ENCODE results near the gene DNAJC5.

DNAJC5 gene

GRCh38 chr20:63930971-63931553 lies 36.1 kb downstream of the DNAJC5 start:
- H3K9me3 ChIP-seq (ENCODE audit: control insufficient read depth, low read length) = no peaks in the 10 kb centered on the region
- no peaks in the 10 kb centered on the region for H3K27me3 ChIP-seq (ENCODE audit: control insufficient read depth, insufficient read depth, low read length, poor library complexity, severe bottlenecking)
- H3K27ac ChIP-seq (ENCODE audit: insufficient read depth, low read depth, low read length, poor library complexity, severe bottlenecking) = no peak overlapping the region
- peaks cover 48% of the 10 kb centered on the region for H3K36me3 ChIP-seq (ENCODE audit: control insufficient read depth, insufficient read depth, low read length)
- WGBS, 2 experiments = 95 to 96% methylated on average over 37 of the region's 37 CpGs
- H3K4me3 ChIP-seq (ENCODE audit: insufficient read depth, low read depth, low read length) = no peak overlapping the region
- H3K4me1 ChIP-seq (ENCODE audit: control insufficient read depth, insufficient read depth, low read length) = no peaks in the 10 kb centered on the region

- no peak overlapping the region for H3K27ac ChIP-seq (ENCODE audit: insufficient read depth, low read depth, low read length, poor library complexity, severe bottlenecking)
- 96 to 97% methylated on average over 19 of the region's 19 CpGs for whole genome bisulfite sequencing, 2 experiments
- peaks cover 48% of the 10 kb centered on the region for H3K36me3 ChIP-seq (ENCODE audit: control insufficient read depth, insufficient read depth, low read length)
- H3K9me3 ChIP-seq (ENCODE audit: control insufficient read depth, low read length) = no peaks in the 10 kb centered on the region
- H3K4me3 ChIP-seq (ENCODE audit: insufficient read depth, low read depth, low read length) = no peak overlapping the region
- H3K27me3 ChIP-seq (ENCODE audit: control insufficient read depth, insufficient read depth, low read length, poor library complexity, severe bottlenecking) = no peaks in the 10 kb centered on the region
- H3K4me1 ChIP-seq (ENCODE audit: control insufficient read depth, insufficient read depth, low read length) = no peaks in the 10 kb centered on the region
These were observed 36.8 kb downstream of the DNAJC5 start for GRCh38 chr20:63931735-63932134.

- Histone ChIP-seq H3K4me1 (ENCODE audit: control insufficient read depth, insufficient read depth, low read length) (no peaks in the 10 kb centered on the region), H3K4me3 (ENCODE audit: insufficient read depth, low read depth, low read length) (no peak overlapping the region), H3K27me3 (ENCODE audit: control insufficient read depth, insufficient read depth, low read length, poor library complexity, severe bottlenecking) (no peaks in the 10 kb centered on the region), H3K9me3 (ENCODE audit: control insufficient read depth, low read length) (no peaks in the 10 kb centered on the region), H3K36me3 (ENCODE audit: control insufficient read depth, insufficient read depth, low read length) (peaks cover 48% of the 10 kb centered on the region), H3K27ac (ENCODE audit: insufficient read depth, low read depth, low read length, poor library complexity, severe bottlenecking) (no peak overlapping the region)
- 97% methylated on average over 17 of the region's 17 CpGs for WGBS, 2 experiments
These were observed 37.8 kb downstream of the DNAJC5 start for GRCh38 chr20:63932606-63933160.

GRCh38 chr20:63933646-63934045 lies 38.7 kb downstream of the DNAJC5 start:
- Histone ChIP-seq H3K4me3 (ENCODE audit: insufficient read depth, low read depth, low read length) (no peak overlapping the region), H3K36me3 (ENCODE audit: control insufficient read depth, insufficient read depth, low read length) (peaks cover 44% of the 10 kb centered on the region), H3K9me3 (ENCODE audit: control insufficient read depth, low read length) (no peaks in the 10 kb centered on the region), H3K4me1 (ENCODE audit: control insufficient read depth, insufficient read depth, low read length) (no peaks in the 10 kb centered on the region), H3K27me3 (ENCODE audit: control insufficient read depth, insufficient read depth, low read length, poor library complexity, severe bottlenecking) (no peaks in the 10 kb centered on the region), H3K27ac (ENCODE audit: insufficient read depth, low read depth, low read length, poor library complexity, severe bottlenecking) (no peak overlapping the region)
- 94 to 96% methylated on average over 5 of the region's 5 CpGs for WGBS, 2 experiments

GRCh38 chr20:63934271-63935068 lies 39.5 kb downstream of the DNAJC5 start:
- no peak overlapping the region for H3K27ac ChIP-seq (ENCODE audit: insufficient read depth, low read depth, low read length, poor library complexity, severe bottlenecking)
- no peak overlapping the region for H3K4me3 ChIP-seq (ENCODE audit: insufficient read depth, low read depth, low read length)
- no peaks in the 10 kb centered on the region for H3K4me1 ChIP-seq (ENCODE audit: control insufficient read depth, insufficient read depth, low read length)
- H3K36me3 ChIP-seq (ENCODE audit: control insufficient read depth, insufficient read depth, low read length) = peaks cover 44% of the 10 kb centered on the region
- H3K9me3 ChIP-seq (ENCODE audit: control insufficient read depth, low read length) = no peaks in the 10 kb centered on the region
- H3K27me3 ChIP-seq (ENCODE audit: control insufficient read depth, insufficient read depth, low read length, poor library complexity, severe bottlenecking) = no peaks in the 10 kb centered on the region
- 88 to 90% methylated on average over 37 of the region's 37 CpGs for WGBS, 2 experiments

GRCh38 chr20:63935447-63935846 lies 40.5 kb downstream of the DNAJC5 start:
- whole genome bisulfite sequencing, 2 experiments = 96 to 97% methylated on average over 9 of the region's 9 CpGs
- Histone ChIP-seq H3K9me3 (ENCODE audit: control insufficient read depth, low read length) (no peaks in the 10 kb centered on the region), H3K27ac (ENCODE audit: insufficient read depth, low read depth, low read length, poor library complexity, severe bottlenecking) (no peak overlapping the region), H3K27me3 (ENCODE audit: control insufficient read depth, insufficient read depth, low read length, poor library complexity, severe bottlenecking) (no peaks in the 10 kb centered on the region), H3K4me1 (ENCODE audit: control insufficient read depth, insufficient read depth, low read length) (no peaks in the 10 kb centered on the region), H3K4me3 (ENCODE audit: insufficient read depth, low read depth, low read length) (no peak overlapping the region), H3K36me3 (ENCODE audit: control insufficient read depth, insufficient read depth, low read length) (peaks cover 35% of the 10 kb centered on the region)

GRCh38 chr20:63937596-63937995 lies 42.7 kb downstream of the DNAJC5 start:
- WGBS, 2 experiments = 90 to 93% methylated on average over 14 of the region's 14 CpGs
- Histone ChIP-seq H3K4me1 (ENCODE audit: control insufficient read depth, insufficient read depth, low read length) (no peaks in the 10 kb centered on the region), H3K4me3 (ENCODE audit: insufficient read depth, low read depth, low read length) (no peak overlapping the region), H3K27me3 (ENCODE audit: control insufficient read depth, insufficient read depth, low read length, poor library complexity, severe bottlenecking) (no peaks in the 10 kb centered on the region), H3K9me3 (ENCODE audit: control insufficient read depth, low read length) (no peaks in the 10 kb centered on the region), H3K27ac (ENCODE audit: insufficient read depth, low read depth, low read length, poor library complexity, severe bottlenecking) (no peak overlapping the region), H3K36me3 (ENCODE audit: control insufficient read depth, insufficient read depth, low read length) (peaks cover 19% of the 10 kb centered on the region)

- Histone ChIP-seq H3K27me3 (ENCODE audit: control insufficient read depth, insufficient read depth, low read length, poor library complexity, severe bottlenecking) (no peaks in the 10 kb centered on the region), H3K9me3 (ENCODE audit: control insufficient read depth, low read length) (no peaks in the 10 kb centered on the region), H3K4me1 (ENCODE audit: control insufficient read depth, insufficient read depth, low read length) (no peaks in the 10 kb centered on the region), H3K27ac (ENCODE audit: insufficient read depth, low read depth, low read length, poor library complexity, severe bottlenecking) (no peak overlapping the region), H3K36me3 (ENCODE audit: control insufficient read depth, insufficient read depth, low read length) (peaks cover 20% of the 10 kb centered on the region), H3K4me3 (ENCODE audit: insufficient read depth, low read depth, low read length) (no peak overlapping the region)
- 96% methylated on average over 31 to 33 of the region's 33 CpGs for WGBS, 2 experiments
These were observed 44.4 kb downstream of the DNAJC5 start for GRCh38 chr20:63939061-63939935.

GRCh38 chr20:63940071-63940471 lies 45.1 kb downstream of the DNAJC5 start:
- peaks cover 18% of the 10 kb centered on the region for H3K36me3 ChIP-seq (ENCODE audit: control insufficient read depth, insufficient read depth, low read length)

More at GRCh38 chr20:63940071-63940471, 45.1 kb downstream of the DNAJC5 start:
- no peaks in the 10 kb centered on the region for H3K4me1 ChIP-seq (ENCODE audit: control insufficient read depth, insufficient read depth, low read length)
- H3K4me3 ChIP-seq (ENCODE audit: insufficient read depth, low read depth, low read length) = no peak overlapping the region
- no peaks in the 10 kb centered on the region for H3K9me3 ChIP-seq (ENCODE audit: control insufficient read depth, low read length)
- H3K27me3 ChIP-seq (ENCODE audit: control insufficient read depth, insufficient read depth, low read length, poor library complexity, severe bottlenecking) = no peaks in the 10 kb centered on the region
- 95% methylated on average over 23 of the region's 23 CpGs for WGBS, 2 experiments
- H3K27ac ChIP-seq (ENCODE audit: insufficient read depth, low read depth, low read length, poor library complexity, severe bottlenecking) = no peak overlapping the region

All from ectodermal cell (in vitro differentiated cells).